Common myeloid progenitor, CD34-positive (primary cell): Measurements from ENCODE around the gene CEP295NL.
"Not testable (repeated sequence)": the region's sequence is repeated elsewhere in the genome, so short reads cannot be mapped to it uniquely, and the experiment has no call there.

ENCODE experiments used
- CTCF ChIA-PET: fragments of 350-600 bp; sonication (Branson Sonifier 250); formaldehyde crosslinking; loops from one replicate; lab custom pipeline; 2021; ENCODE audit warnings: antibody characterized with exemption; lab: Charles Lee
- POLR2A ChIA-PET: fragments of 350-600 bp; sonication (Branson Sonifier 250); formaldehyde crosslinking; loops from one replicate; lab custom pipeline; 2021; ENCODE audit warnings: antibody characterized with exemption; lab: Charles Lee
- DNase-seq, 3 donors: peaks; one replicate each; pipeline versions ENCODE4 v3.0.0 to v3.0.0-alpha.2; 2013
- H3K27ac ChIP-seq, 2 experiments: 1 replicate in 1 of 2; 2 replicates in 1 of 2; pipeline ENCODE4 v1.7.0; 2013; ENCODE audit warnings: inconsistent platforms in 2 of 2, low read length in 2 of 2, mild to moderate bottlenecking in 2 of 2, low read depth in 1 of 2, moderate library complexity in 1 of 2; ENCODE audit not compliant: severe bottlenecking in 2 of 2, insufficient read depth in 1 of 2, poor library complexity in 1 of 2
- H3K27me3 ChIP-seq, 5 experiments: replicated peaks in 2 of 5; 1 replicate in 3 of 5; 2 replicates in 2 of 5; pipeline versions ENCODE4 v1.6.1 to v1.7.0; 2013; ENCODE audit warnings: low read length in 4 of 5, mild to moderate bottlenecking in 2 of 5, moderate library complexity in 2 of 5, inconsistent platforms in 1 of 5; ENCODE audit not compliant: insufficient read depth in 5 of 5, control insufficient read depth in 4 of 5
- H3K36me3 ChIP-seq, 4 experiments: 1 replicate in 2 of 4; 2 replicates in 2 of 4; pipeline versions ENCODE4 v1.6.1 to v1.7.0; 2013; ENCODE audit warnings: low read length in 3 of 4, control low read depth in 1 of 4, mild to moderate bottlenecking in 1 of 4; ENCODE audit not compliant: control insufficient read depth in 4 of 4, insufficient read depth in 4 of 4
- H3K4me1 ChIP-seq, 4 experiments: 1 replicate in 3 of 4; 2 replicates in 1 of 4; pipeline versions ENCODE4 v1.6.1 to v1.7.1; 2013; ENCODE audit warnings: low read length in 3 of 4, mild to moderate bottlenecking in 3 of 4, control low read depth in 1 of 4, inconsistent platforms in 1 of 4, moderate library complexity in 1 of 4; ENCODE audit not compliant: control insufficient read depth in 4 of 4, insufficient read depth in 4 of 4; ENCODE audit errors: control extremely low read depth in 1 of 4
- H3K4me3 ChIP-seq, 7 experiments: 1 replicate in 4 of 7; 2 replicates in 3 of 7; pipeline versions ENCODE4 v1.5.1 to v1.7.0; 2013; ENCODE audit warnings: mild to moderate bottlenecking in 7 of 7, low read length in 6 of 7, moderate library complexity in 6 of 7, inconsistent platforms in 2 of 7, low read depth in 2 of 7, control low read depth in 1 of 7; ENCODE audit not compliant: insufficient read depth in 4 of 7, control insufficient read depth in 1 of 7; ENCODE audit errors: extremely low read depth in 1 of 7
- H3K9me3 ChIP-seq, 5 experiments: 1 replicate in 4 of 5; 2 replicates in 1 of 5; pipeline versions ENCODE4 v1.6.1 to v1.7.1; 2013; ENCODE audit warnings: low read length in 4 of 5, mild to moderate bottlenecking in 2 of 5, inconsistent platforms in 1 of 5, low read depth in 1 of 5, moderate library complexity in 1 of 5; ENCODE audit not compliant: control insufficient read depth in 4 of 5, insufficient read depth in 2 of 5; ENCODE audit errors: control extremely low read depth in 1 of 5
- WGBS: methylation state at CpG from one replicate; pipeline ENCODE4 v1.1.5; 2013; ENCODE audit not compliant: insufficient coverage; 5-methylcytosine and 5-hydroxymethylcytosine counted together

The CEP295NL gene

GRCh38 chr17:78915872-78916632, 13.1 kb upstream of the CEP295NL start:
- Histone ChIP-seq H3K27me3 (no peaks in the 10 kb centered on the region), H3K4me3 (peak overlapping the region in 5 of 7 experiments; percentile 17 to 65 (median 46)), H3K4me1 (peaks cover 8 to 89% (median 68%) of the 10 kb centered on the region in 4 experiments), H3K27ac (peak overlapping the region; percentile 69 to 77), H3K36me3 (peaks cover 0 to 5% (median 0%) of the 10 kb centered on the region in 4 experiments), H3K9me3 (no peaks in the 10 kb centered on the region)
- peak; percentile 44 to 83 (median 71) for DNase-seq
- ChIA-PET CTCF (interaction anchor here (1.0 to 1.3 kb wide), 6 partner anchors 13 to 55 kb away, joined by 3 to 5 read pairs (median 4); partner anchors contain the start of gene CEP295NL), POLR2A (interaction anchor here (0.6 to 1.8 kb wide), 6 partner anchors 12 to 110 kb away, joined by 3 to 4 read pairs (median 4); no protein-coding TSS in a partner anchor)
- 14% methylated on average over 14 of the region's 17 CpGs for WGBS

GRCh38 chr17:78913115-78913514, 10.1 kb upstream of the CEP295NL start:
- 95% methylated on average over 15 of the region's 15 CpGs for WGBS

GRCh38 chr17:78912082-78912481, 9.1 kb upstream of the CEP295NL start:
- H3K36me3 ChIP-seq = peaks cover 0 to 6% (median 2%) of the 10 kb centered on the region in 4 experiments
- no peaks in the 10 kb centered on the region for H3K9me3 ChIP-seq
- H3K27ac ChIP-seq = no peak overlapping the region
- ChIA-PET POLR2A (no interaction called here), CTCF (no interaction called here)
- no peaks in the 10 kb centered on the region for H3K27me3 ChIP-seq
- peaks cover 10 to 56% (median 39%) of the 10 kb centered on the region in 4 experiments for H3K4me1 ChIP-seq
- WGBS = 92% methylated on average over 5 of the region's 8 CpGs
- DNase-seq = no peak
- H3K4me3 ChIP-seq = no peak overlapping the region

More at GRCh38 chr17:78913115-78913514, 10.1 kb upstream of the CEP295NL start:
- ChIA-PET POLR2A (no interaction called here), CTCF (interaction anchor here (1.0 kb wide), 1 partner anchor 47 kb away, joined by 3 read pairs; no protein-coding TSS in a partner anchor)
- Histone ChIP-seq H3K27ac (no peak overlapping the region), H3K27me3 (no peaks in the 10 kb centered on the region), H3K4me1 (peaks cover 10 to 66% (median 48%) of the 10 kb centered on the region in 4 experiments), H3K36me3 (peaks cover 0 to 6% (median 2%) of the 10 kb centered on the region in 4 experiments), H3K4me3 (no peak overlapping the region), H3K9me3 (no peaks in the 10 kb centered on the region)
- DNase-seq = no peak

GRCh38 chr17:78911543-78911942, 8.5 kb upstream of the CEP295NL start:
- DNase-seq = not testable (repeated sequence)

GRCh38 chr17:78910497-78911284, 7.7 kb upstream of the CEP295NL start:
- POLR2A ChIA-PET = no interaction called here
- H3K27ac ChIP-seq = no peak overlapping the region
- peaks cover 8 to 43% (median 27%) of the 10 kb centered on the region in 4 experiments for H3K4me1 ChIP-seq
- whole genome bisulfite sequencing = 23% methylated on average over 6 of the region's 11 CpGs
- peak overlapping the region in 2 of 7 experiments; percentile 19 to 20 for H3K4me3 ChIP-seq
- H3K9me3 ChIP-seq = no peaks in the 10 kb centered on the region
- peaks cover 0 to 6% (median 2%) of the 10 kb centered on the region in 4 experiments for H3K36me3 ChIP-seq
- CTCF ChIA-PET = interaction anchor here (1.4 kb wide), 1 partner anchor 8 kb away, joined by 5 read pairs; the partner anchor contains the start of gene CEP295NL
- no peaks in the 10 kb centered on the region for H3K27me3 ChIP-seq
- peak in 2 of 3 donors; percentile 75 to 84 for DNase-seq

More at GRCh38 chr17:78911543-78911942, 8.5 kb upstream of the CEP295NL start:
- CTCF ChIA-PET = interaction anchor here (1.4 kb wide), 1 partner anchor 9 kb away, joined by 5 read pairs; the partner anchor contains the start of gene CEP295NL
- H3K4me3 ChIP-seq, H3K27me3 ChIP-seq, POLR2A ChIA-PET, H3K36me3 ChIP-seq, H3K27ac ChIP-seq, H3K9me3 ChIP-seq: not testable (repeated sequence)
- WGBS = 100% methylated on average over 3 of the region's 7 CpGs
- H3K4me1 ChIP-seq = peaks cover 10 to 52% (median 35%) of the 10 kb centered on the region in 4 experiments

- Histone ChIP-seq H3K4me1 (peaks cover 4 to 27% (median 13%) of the 10 kb centered on the region in 4 experiments), H3K4me3 (no peak overlapping the region), H3K36me3 (peaks cover 0 to 10% (median 5%) of the 10 kb centered on the region in 4 experiments), H3K27ac (no peak overlapping the region), H3K9me3 (no peaks in the 10 kb centered on the region), H3K27me3 (no peaks in the 10 kb centered on the region)
- 100% methylated on average over 4 of the region's 4 CpGs for WGBS
- POLR2A ChIA-PET = no interaction called here
- CTCF ChIA-PET = interaction anchor here (1.1 kb wide), 1 partner anchor 17 kb away, joined by 4 read pairs; no protein-coding TSS in a partner anchor
- DNase-seq = no peak
Observed at GRCh38 chr17:78908426-78908825, 5.4 kb upstream of the CEP295NL start.
